ENCODE data around the gene KDM6A.

The KDM6A gene

DNA sequence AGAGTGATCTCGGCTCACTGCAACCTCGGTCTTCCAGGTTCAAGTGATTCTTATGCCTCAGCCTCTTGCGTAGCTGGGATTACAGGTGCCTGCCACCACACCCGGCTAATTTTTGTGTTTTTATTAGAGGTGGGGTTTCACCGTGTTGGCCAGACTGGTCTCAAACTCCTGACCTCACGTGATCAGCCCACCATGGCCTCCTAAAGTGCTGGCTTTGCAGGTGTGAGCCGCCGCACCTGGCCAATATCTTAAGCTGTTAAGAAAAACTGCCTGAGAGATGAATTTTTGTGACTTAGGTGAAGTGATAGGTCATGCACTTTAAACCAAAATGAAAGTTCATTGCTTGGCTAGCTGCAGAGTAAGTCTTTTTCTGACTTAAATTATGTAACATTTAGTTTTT lies 5.8 kb downstream of the KDM6A start:
- no peak overlapping the region for H3K4me3 ChIP-seq (ENCODE audit: low read depth, low read length, poor library complexity, severe bottlenecking)
- no peak overlapping the region for H3K4me2 ChIP-seq (ENCODE audit: low read length)
- H3K9me2 ChIP-seq (ENCODE audit: low read depth, low read length): no peaks in the 10 kb centered on the region
- no peaks in the 10 kb centered on the region for H3K27me3 ChIP-seq (ENCODE audit: insufficient read depth, low read length)
- H4K20me1 ChIP-seq (ENCODE audit: insufficient read depth, low read length): no peaks in the 10 kb centered on the region
- peaks cover 96% of the 10 kb centered on the region for H3K79me2 ChIP-seq (ENCODE audit: insufficient read depth, low read length)
- no peak overlapping the region for H2AFZ ChIP-seq (ENCODE audit: low read length)
- peaks cover 9% of the 10 kb centered on the region for H3K4me1 ChIP-seq (ENCODE audit: insufficient read depth, low read length, severe bottlenecking)
- H3K36me3 ChIP-seq (ENCODE audit: insufficient read depth, low read length): peaks cover 13% of the 10 kb centered on the region
- no peak overlapping the region for H3K9ac ChIP-seq (ENCODE audit: low read length)
- no peak overlapping the region for H3K27ac ChIP-seq (ENCODE audit: low read depth, low read length, poor library complexity, severe bottlenecking)
- H3F3A ChIP-seq (ENCODE audit: insufficient read depth, low read length): no peaks in the 10 kb centered on the region
- TF ChIP-seq, protein P1, sequence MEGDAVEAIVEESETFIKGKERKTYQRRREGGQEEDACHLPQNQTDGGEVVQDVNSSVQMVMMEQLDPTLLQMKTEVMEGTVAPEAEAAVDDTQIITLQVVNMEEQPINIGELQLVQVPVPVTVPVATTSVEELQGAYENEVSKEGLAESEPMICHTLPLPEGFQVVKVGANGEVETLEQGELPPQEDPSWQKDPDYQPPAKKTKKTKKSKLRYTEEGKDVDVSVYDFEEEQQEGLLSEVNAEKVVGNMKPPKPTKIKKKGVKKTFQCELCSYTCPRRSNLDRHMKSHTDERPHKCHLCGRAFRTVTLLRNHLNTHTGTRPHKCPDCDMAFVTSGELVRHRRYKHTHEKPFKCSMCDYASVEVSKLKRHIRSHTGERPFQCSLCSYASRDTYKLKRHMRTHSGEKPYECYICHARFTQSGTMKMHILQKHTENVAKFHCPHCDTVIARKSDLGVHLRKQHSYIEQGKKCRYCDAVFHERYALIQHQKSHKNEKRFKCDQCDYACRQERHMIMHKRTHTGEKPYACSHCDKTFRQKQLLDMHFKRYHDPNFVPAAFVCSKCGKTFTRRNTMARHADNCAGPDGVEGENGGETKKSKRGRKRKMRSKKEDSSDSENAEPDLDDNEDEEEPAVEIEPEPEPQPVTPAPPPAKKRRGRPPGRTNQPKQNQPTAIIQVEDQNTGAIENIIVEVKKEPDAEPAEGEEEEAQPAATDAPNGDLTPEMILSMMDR (IDR thresholded peaks at IDR 0.05; ENCODE audit: low read length): no peak
- TF ChIP-seq EZH2 (IDR thresholded peaks at IDR 0.05; ENCODE audit: borderline replicate concordance, low read length): no peak
- no peaks in the 10 kb centered on the region for H3K9me3 ChIP-seq (ENCODE audit: low read length)

DNA sequence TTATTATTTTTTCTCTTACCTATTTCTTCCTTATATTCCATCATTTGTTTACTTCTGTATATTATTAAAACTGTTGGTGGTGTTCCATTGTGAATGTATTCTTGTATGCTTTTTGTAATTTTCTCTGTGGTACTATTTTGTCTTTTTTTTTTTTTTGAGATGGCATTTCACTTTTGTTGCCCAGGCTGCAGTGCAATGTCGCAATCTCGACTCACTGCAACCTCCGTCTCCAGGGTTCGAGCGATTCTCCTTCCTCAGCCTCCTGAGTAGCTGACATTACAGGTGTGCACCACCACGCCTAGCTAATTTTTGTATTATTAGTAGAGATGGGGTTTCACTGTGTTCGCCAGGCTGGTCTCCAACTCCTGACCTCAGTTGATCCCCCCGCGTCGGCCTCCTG lies 8.6 kb downstream of the KDM6A start:
- H4K20me1 ChIP-seq (ENCODE audit: insufficient read depth, low read length): no peaks in the 10 kb centered on the region
- H3F3A ChIP-seq (ENCODE audit: insufficient read depth, low read length): no peaks in the 10 kb centered on the region
- H3K27ac ChIP-seq (ENCODE audit: low read depth, low read length, poor library complexity, severe bottlenecking): no peak overlapping the region
- no peaks in the 10 kb centered on the region for H3K27me3 ChIP-seq (ENCODE audit: insufficient read depth, low read length)
- H3K9me3 ChIP-seq (ENCODE audit: low read length): no peaks in the 10 kb centered on the region
- peaks cover 98% of the 10 kb centered on the region for H3K79me2 ChIP-seq (ENCODE audit: insufficient read depth, low read length)
- H2AFZ ChIP-seq (ENCODE audit: low read length): no peak overlapping the region
- H3K36me3 ChIP-seq (ENCODE audit: insufficient read depth, low read length): peaks cover 8% of the 10 kb centered on the region
- TF ChIP-seq, protein P1 (IDR thresholded peaks at IDR 0.05; ENCODE audit: low read length): no peak
- TF ChIP-seq EZH2 (IDR thresholded peaks at IDR 0.05; ENCODE audit: borderline replicate concordance, low read length): no peak
- H3K4me1 ChIP-seq (ENCODE audit: insufficient read depth, low read length, severe bottlenecking): no peaks in the 10 kb centered on the region
- no peaks in the 10 kb centered on the region for H3K9me2 ChIP-seq (ENCODE audit: low read depth, low read length)
- H3K9ac ChIP-seq (ENCODE audit: low read length): no peak overlapping the region
- no peak overlapping the region for H3K4me2 ChIP-seq (ENCODE audit: low read length)
- H3K4me3 ChIP-seq (ENCODE audit: low read depth, low read length, poor library complexity, severe bottlenecking): no peak overlapping the region

DNA sequence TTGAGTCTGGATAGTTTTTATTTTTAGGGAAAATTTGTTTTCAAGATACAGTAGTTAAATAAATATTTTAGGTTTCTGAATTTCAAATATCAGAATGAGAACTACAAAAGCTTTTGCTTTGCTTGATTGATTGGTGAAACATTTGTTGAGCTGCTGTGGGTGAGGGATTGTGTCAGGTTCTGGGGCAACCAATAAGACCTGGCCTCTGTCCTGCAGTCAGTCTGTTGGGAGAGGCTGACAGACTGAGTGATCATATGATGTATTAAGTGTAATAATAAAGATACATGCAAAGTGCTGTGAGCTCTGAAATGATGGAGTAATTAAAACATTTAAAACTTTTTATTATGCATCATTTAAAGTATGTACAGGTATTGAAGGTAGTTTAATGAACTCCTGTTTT lies 9.6 kb downstream of the KDM6A start:
- no peaks in the 10 kb centered on the region for H3K4me1 ChIP-seq (ENCODE audit: insufficient read depth, low read length, severe bottlenecking)
- H3K4me2 ChIP-seq (ENCODE audit: low read length): no peak overlapping the region
- no peaks in the 10 kb centered on the region for H4K20me1 ChIP-seq (ENCODE audit: insufficient read depth, low read length)
- no peaks in the 10 kb centered on the region for H3K9me3 ChIP-seq (ENCODE audit: low read length)
- H3K4me3 ChIP-seq (ENCODE audit: low read depth, low read length, poor library complexity, severe bottlenecking): no peak overlapping the region
- H3K36me3 ChIP-seq (ENCODE audit: insufficient read depth, low read length): no peaks in the 10 kb centered on the region; the same call in 1 of the 2 replicates
- H3K79me2 ChIP-seq (ENCODE audit: insufficient read depth, low read length): peaks cover 98% of the 10 kb centered on the region
- H3K9me2 ChIP-seq (ENCODE audit: low read depth, low read length): no peaks in the 10 kb centered on the region
- no peak for TF ChIP-seq EZH2 (IDR thresholded peaks at IDR 0.05; ENCODE audit: borderline replicate concordance, low read length)
- TF ChIP-seq, protein P1 (IDR thresholded peaks at IDR 0.05; ENCODE audit: low read length): no peak
- no peak overlapping the region for H3K9ac ChIP-seq (ENCODE audit: low read length)
- H2AFZ ChIP-seq (ENCODE audit: low read length): no peak overlapping the region
- no peaks in the 10 kb centered on the region for H3K27me3 ChIP-seq (ENCODE audit: insufficient read depth, low read length)
- no peak overlapping the region for H3K27ac ChIP-seq (ENCODE audit: low read depth, low read length, poor library complexity, severe bottlenecking)
- H3F3A ChIP-seq (ENCODE audit: insufficient read depth, low read length): no peaks in the 10 kb centered on the region
